GM18526 (cell line): ENCODE measurements around the gene UGGT2.

Experiments
- POLR2A ChIP-seq: IDR thresholded peaks from 3 replicates; pipeline ENCODE4 v1.6.1; 2011; ENCODE audit not compliant: insufficient read length; ENCODE audit errors: extremely low read depth

Gene UGGT2

GRCh38 chr13:96075953-96076543, 22.8 kb upstream of the UGGT2 start:
- no peak for TF ChIP-seq POLR2A

DNA sequence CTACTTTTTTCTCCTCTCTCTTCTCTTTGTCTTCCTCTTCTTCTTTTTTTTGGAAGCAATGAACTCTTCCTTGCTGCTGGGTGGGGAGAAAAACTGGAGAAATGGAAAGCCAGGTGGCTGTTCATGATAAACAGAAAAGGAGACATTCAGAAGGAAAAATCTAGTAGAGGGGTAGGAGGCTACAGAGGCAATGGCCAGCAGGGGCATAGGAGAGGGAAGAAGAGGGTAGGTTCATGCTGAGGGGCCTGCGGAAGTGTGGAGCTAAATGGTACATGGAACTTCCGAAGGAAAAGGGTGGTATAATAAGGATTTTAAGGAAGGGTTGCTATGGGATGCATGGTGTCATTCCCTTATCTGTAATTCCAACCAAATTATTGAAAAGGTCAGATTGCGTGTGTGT, 19.2 kb upstream of the UGGT2 start:
- no peak for TF ChIP-seq POLR2A

DNA sequence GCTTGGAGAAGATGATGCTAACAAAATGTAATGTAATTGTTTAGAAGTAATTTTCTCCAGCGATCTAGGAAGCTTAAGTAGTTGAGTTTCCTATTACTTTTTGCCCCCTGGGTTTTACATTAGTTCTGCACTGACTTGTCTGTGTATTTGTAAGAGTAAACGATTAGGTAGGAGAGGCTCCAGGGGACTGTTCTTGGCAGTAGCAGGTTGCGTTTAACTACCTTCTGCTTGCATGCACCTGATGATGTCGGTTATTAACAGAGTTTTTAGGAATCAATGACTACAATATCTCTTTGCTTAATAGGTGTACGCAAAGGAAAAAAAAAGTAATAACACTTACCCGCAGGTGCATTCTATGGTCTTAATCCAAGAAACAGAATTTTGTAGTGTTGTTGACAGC, 18.3 kb upstream of the UGGT2 start:
- TF ChIP-seq POLR2A = no peak

DNA sequence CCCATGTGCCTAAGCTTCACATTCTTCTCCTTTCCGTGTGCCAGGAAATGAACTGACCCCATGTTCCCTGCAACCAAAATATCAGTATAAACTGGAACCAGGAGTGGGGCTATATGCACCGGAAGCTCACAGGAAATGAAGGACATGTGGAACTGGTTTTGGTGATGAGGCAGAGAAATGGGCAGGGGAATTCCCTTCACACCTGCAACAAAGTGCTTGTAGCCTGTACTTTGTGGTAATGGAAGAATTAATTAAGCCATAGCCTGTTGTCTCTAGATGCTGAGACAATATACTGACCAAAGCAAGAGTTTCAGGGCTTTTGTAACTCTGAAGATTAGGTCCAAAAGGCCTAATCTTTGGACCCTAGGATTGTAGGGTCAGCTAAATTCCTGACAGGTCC, 15.5 kb upstream of the UGGT2 start:
- TF ChIP-seq POLR2A = no peak

- no peak for TF ChIP-seq POLR2A
Measured at GRCh38 chr13:96065849-96066248, 12.6 kb upstream of the UGGT2 start.

DNA sequence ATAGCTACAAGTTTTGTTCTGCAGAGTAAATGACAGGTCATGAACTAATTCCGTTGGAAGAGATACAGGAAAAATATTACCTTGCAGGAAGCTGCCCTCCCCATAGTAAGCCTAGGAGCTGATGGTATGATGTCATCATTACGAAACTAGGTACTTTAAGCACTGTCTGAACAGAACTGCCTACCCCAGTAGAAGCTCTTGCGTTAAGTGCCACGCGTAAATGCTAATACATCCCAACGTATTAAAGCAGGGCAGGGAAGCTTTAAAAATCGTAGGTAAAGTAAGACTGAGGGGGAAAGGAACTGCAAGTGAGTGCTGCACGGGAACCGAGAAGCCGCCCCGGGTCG, 572 bp downstream of the UGGT2 start:
- TF ChIP-seq POLR2A = no peak

DNA sequence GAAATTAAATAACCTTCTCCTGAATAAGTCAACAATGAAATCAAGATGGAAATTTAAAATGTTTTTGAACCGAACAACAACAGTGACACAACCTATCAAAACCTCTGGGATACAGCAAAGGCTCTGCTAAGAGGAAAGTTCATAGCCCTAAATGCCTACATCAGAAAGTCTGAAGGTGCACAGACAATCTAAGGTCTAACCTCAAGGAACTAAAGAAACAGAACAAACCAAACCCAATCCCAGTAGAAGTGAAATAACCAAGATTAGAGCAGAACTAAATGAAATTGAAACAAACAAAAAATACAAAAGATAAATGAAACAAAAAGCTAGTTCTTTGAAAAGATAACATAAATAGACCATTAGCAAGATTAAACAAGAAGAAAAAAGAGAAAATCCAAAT, 9.0 kb downstream of the UGGT2 start:
- no peak for TF ChIP-seq POLR2A

DNA sequence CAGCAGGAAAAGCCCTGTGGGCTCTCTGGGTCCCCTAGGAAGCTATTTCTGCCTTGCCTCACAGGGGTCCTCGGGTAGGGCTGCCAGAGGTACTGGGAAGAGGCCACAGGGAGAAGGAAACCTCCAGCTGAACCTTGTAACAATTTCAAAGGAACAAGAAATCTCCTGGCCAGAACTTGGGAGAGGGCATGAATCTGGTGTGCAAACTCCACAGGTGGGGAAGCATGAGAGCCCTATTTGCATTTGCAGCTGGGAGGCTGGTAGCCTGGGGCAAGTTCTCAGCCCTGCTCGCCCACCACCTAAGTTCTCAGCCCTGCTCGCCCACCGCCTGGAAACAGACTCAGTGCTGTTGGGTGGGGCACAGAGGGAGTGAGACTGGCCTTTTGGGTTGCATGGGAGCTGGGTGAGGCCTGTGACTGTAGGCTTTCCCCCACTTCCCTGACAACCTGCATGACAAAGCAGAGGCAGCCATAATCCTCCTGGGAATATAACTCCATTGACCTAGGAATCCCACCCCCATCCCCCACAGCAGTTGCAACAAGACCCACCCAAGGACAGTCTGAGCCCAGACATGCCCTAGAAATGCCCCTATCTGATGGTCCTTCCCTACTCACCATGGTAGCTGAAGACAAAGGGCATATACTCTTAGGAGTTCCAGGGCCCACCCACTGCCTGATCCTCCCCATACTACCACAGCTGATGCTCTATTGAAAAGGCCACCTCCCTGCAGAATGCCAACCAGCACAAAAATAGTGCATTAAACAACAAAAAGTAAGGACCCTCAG, 11.7 kb downstream of the UGGT2 start:
- TF ChIP-seq POLR2A = no peak

GRCh38 chr13:96036515-96036914, 16.7 kb downstream of the UGGT2 start:
- no peak for TF ChIP-seq POLR2A

GRCh38 chr13:96034662-96035061, 18.5 kb downstream of the UGGT2 start:
- no peak for TF ChIP-seq POLR2A

DNA sequence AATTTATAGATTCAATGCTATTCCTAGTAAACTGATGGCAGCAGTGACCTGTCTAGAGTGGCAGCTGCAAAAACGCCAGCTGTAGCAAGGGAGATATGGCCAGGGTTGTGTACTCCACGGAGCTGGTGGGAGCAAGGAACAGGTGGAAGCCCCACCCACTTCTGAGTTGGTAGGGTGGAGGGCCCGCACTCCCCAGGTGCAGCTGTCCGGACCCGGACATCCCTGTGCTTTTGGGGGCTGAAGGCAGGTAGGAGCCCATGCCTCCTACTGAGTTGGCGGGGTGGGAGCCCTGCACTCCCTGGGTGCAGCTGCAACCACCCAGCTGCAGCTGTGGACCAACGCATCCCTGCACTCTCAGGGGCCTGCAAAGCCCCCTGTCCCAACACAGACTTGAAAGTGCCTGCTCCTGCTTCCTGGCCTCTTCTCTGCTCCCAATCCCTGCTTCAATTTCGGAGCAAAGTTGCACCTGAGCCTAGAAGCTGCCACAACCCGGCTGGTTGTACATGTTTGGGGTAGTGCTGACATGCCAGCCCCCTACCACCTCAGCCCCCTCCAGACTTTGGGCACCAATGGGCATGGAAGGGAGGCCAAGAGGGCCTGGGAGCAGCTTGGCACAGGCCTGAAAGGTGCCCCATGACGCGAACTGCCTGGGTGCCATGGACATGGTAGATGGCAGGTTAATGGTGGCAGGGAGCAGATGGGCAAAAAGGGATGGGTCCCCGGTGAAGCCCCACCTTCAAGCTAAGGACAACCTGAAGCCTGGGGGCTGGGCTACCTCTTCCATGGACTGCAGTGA, 19.8 kb downstream of the UGGT2 start:
- no peak for TF ChIP-seq POLR2A

DNA sequence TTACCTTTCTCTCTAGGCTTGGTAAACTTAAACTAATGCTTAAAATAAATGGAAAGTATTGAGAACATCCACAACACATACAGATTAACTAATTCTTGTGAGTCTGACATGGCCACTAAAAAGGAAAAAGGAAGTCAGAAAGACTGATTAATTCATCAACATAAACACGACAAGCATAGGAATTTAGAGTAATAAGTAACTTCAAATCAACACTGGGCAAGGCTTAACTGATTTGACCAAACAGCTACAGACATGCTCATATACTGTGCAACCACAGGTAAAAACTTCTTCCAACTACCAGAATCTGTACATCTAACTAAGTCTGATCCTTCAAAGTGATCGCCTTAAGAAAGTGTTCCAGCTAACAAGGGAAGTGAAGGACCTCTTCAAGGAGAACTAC, 20.5 kb downstream of the UGGT2 start:
- TF ChIP-seq POLR2A = no peak

DNA sequence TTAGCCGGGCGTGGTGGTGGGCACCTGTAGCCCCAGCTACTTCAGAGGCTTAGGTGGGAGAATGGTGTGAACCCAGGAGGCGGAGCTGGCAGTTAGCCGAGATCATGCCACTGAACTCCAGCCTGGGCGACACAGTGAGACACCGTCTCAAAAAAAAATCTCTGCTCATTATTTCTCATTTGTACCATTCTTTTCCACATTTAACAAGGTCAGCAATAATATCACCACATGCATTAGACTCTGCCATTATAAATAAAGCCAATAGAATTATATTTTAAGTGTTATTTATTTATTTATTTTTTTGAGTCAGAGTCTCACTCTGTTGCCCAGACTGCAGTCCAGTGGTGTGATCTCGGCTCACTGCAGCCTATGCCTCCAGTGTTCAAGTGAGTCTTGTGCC, 24.2 kb downstream of the UGGT2 start:
- no peak for TF ChIP-seq POLR2A

- no peak for TF ChIP-seq POLR2A
Measured at GRCh38 chr13:96027496-96027895, 25.7 kb downstream of the UGGT2 start.

- no peak for TF ChIP-seq POLR2A
Measured at GRCh38 chr13:96025283-96025682, 27.9 kb downstream of the UGGT2 start.

DNA sequence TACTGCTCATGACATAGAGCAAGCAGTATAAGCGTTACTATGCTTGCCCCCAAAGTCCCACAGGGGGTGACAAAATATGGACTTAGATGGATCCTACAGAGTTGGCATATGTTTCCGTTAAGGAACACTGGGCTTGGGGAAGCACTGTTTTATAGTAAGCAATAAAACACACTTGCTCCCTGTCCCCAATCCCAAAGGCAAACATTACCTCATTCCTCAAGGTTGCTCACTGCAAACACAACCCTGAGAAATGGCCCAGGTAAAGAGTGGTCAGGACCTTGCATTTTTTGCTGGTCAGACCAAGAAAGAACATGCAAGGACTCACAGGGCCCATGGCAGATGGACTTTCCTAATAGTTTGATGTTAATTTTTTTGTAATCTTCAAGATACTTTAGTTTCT, 32.3 kb downstream of the UGGT2 start:
- TF ChIP-seq POLR2A = no peak
